Progenitor cell of endocrine pancreas (in vitro differentiated cells): ENCODE results near the gene ANKHD1. TPM values are rescaled to one million over a fixed set of nuclear protein-coding genes. Genes with fewer than 3 reads are reported as not detected.

Source experiments
- DNase-seq: peaks from one replicate; pipeline ENCODE4 v3.0.0; 2021; ENCODE audit warnings: low spot score; ENCODE audit not compliant: unreplicated experiment
- H3K27ac Mint-ChIP-seq: 2 replicates; pipeline ENCODE4 v1.8.0; 2021; ENCODE audit warnings: mild to moderate bottlenecking, moderate library complexity, mixed read lengths
- H3K27me3 Mint-ChIP-seq: 2 replicates; pipeline ENCODE4 v1.8.0; 2021; ENCODE audit warnings: mixed read lengths
- H3K36me3 Mint-ChIP-seq: 2 replicates; pipeline ENCODE4 v1.8.0; 2022; ENCODE audit warnings: mixed read lengths; ENCODE audit not compliant: insufficient read depth
- H3K4me1 Mint-ChIP-seq: 2 replicates; pipeline ENCODE4 v1.8.0; 2021; ENCODE audit warnings: low read depth, mixed read lengths
- H3K4me3 Mint-ChIP-seq: 2 replicates; pipeline ENCODE4 v1.8.0; 2021; ENCODE audit warnings: low read depth, mild to moderate bottlenecking, moderate library complexity, mixed read lengths
- H3K9me3 Mint-ChIP-seq: 2 replicates; pipeline ENCODE4 v1.8.0; 2021; ENCODE audit warnings: low read depth, mixed read lengths
- CTCF ChIP-seq: fragments of 200-600 bp; sonication (generic); IDR thresholded peaks from one replicate; pipeline ENCODE4 v1.5.0; 2021; ENCODE audit warnings: antibody characterized with exemption, mild to moderate bottlenecking; ENCODE audit not compliant: unreplicated experiment
- total RNA-seq: library from RNA; stranded (reverse); gene quantifications from 2 replicates; pipeline ENCODE4 v1.2.1, GENCODE V29; 2021

The ANKHD1 gene
- total RNA-seq, 1 donor from 2014 or later, result 115 TPM

- TF ChIP-seq CTCF, result no peak
- no peak for DNase-seq
- no peak overlapping the region for H3K27ac Mint-ChIP-seq
Measured at GRCh38 chr5:140488914-140489313, 87.3 kb downstream of the ANKHD1 start.

GRCh38 chr5:140497897-140498296, 96.3 kb downstream of the ANKHD1 start:
- H3K36me3 Mint-ChIP-seq, result peaks cover 12% of the 10 kb centered on the region
- DNase-seq, result no peak
- no peaks in the 10 kb centered on the region for H3K9me3 Mint-ChIP-seq
- no peak for TF ChIP-seq CTCF
- H3K4me1 Mint-ChIP-seq, result peaks cover 1% of the 10 kb centered on the region
- H3K27me3 Mint-ChIP-seq, result no peaks in the 10 kb centered on the region
- H3K4me3 Mint-ChIP-seq, result no peak overlapping the region
- no peak overlapping the region for H3K27ac Mint-ChIP-seq

More at GRCh38 chr5:140488914-140489313, 87.3 kb downstream of the ANKHD1 start:
- no peaks in the 10 kb centered on the region for H3K4me1 Mint-ChIP-seq
- H3K4me3 Mint-ChIP-seq, result no peak overlapping the region
- H3K36me3 Mint-ChIP-seq, result peaks cover 19% of the 10 kb centered on the region
- no peaks in the 10 kb centered on the region for H3K27me3 Mint-ChIP-seq
- H3K9me3 Mint-ChIP-seq, result no peaks in the 10 kb centered on the region

- peaks cover 1% of the 10 kb centered on the region for H3K4me1 Mint-ChIP-seq
- TF ChIP-seq CTCF, result no peak
- H3K27me3 Mint-ChIP-seq, result no peaks in the 10 kb centered on the region
- H3K9me3 Mint-ChIP-seq, result no peaks in the 10 kb centered on the region
- no peak overlapping the region for H3K4me3 Mint-ChIP-seq
- H3K27ac Mint-ChIP-seq, result no peak overlapping the region
- DNase-seq, result no peak
- peaks cover 10% of the 10 kb centered on the region for H3K36me3 Mint-ChIP-seq
Measured at GRCh38 chr5:140498591-140498990, 97.0 kb downstream of the ANKHD1 start.

GRCh38 chr5:140502834-140503233, 101.2 kb downstream of the ANKHD1 start:
- Mint-ChIP-seq H3K27me3 (no peaks in the 10 kb centered on the region), H3K4me1 (peaks cover 1% of the 10 kb centered on the region), H3K4me3 (no peak overlapping the region), H3K36me3 (peaks cover 13% of the 10 kb centered on the region), H3K27ac (no peak overlapping the region), H3K9me3 (no peaks in the 10 kb centered on the region)
- no peak for TF ChIP-seq CTCF
- DNase-seq, result no peak

- Mint-ChIP-seq H3K36me3 (peaks cover 27% of the 10 kb centered on the region), H3K27ac (no peak overlapping the region), H3K4me1 (no peaks in the 10 kb centered on the region), H3K27me3 (no peaks in the 10 kb centered on the region), H3K9me3 (no peaks in the 10 kb centered on the region), H3K4me3 (no peak overlapping the region)
- no peak for TF ChIP-seq CTCF
- no peak for DNase-seq
Measured at GRCh38 chr5:140509898-140510297, 108.3 kb downstream of the ANKHD1 start.
